Choroid plexus epithelial cell (primary cell): ENCODE data around the gene RFX7.

Experiments
- DNase-seq: peaks from one replicate; pipeline ENCODE4 v3.0.0-alpha.2; 2010; ENCODE audit warnings: low read depth
- H3K4me3 ChIP-seq: 2 replicates; pipeline ENCODE4 v1.5.1; 2011; ENCODE audit warnings: low read depth, mild to moderate bottlenecking, control low read depth, low read length, moderate library complexity
- CTCF ChIP-seq: conservative IDR thresholded peaks from 2 replicates; pipeline ENCODE4 v1.5.1; 2011; ENCODE audit warnings: low read depth, mild to moderate bottlenecking, control low read depth, inconsistent platforms, low read length, moderate library complexity

Gene RFX7

DNA sequence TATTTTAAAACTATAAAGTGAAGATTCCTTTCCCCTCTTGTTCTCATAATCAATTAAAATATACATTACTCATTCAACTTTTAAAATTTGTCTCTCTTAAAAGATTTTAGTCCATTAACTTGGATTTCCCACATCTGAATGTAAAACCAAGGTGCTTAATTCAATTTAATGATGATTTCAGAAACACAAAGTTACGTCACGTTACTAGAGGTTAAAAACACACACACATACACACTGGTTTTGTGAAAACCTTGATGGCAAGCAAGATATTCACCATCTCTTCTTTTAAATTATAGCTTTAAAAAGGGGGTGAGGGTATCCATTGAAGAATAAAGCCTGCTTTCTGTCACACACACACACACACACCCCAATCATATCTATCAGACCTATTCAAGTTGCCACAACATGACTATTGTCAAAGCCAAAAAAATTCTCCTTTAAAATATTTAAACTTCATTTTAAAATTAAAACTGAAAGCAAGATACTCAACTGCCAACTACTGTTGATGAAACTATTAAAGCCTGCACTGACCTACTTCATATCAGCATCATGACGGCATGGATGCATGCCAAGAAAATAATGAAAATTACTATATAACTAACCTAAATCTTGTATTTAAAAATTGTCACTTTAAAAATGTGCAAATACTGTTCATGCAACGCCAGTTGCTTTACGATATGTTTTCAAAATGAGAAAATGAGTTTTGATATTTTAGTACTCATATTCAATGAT is 2.1 kb downstream of the RFX7 start:
- DNase-seq: peak; percentile 28
- TF ChIP-seq CTCF: no peak
- peak overlapping the region; percentile 76 for H3K4me3 ChIP-seq

DNA sequence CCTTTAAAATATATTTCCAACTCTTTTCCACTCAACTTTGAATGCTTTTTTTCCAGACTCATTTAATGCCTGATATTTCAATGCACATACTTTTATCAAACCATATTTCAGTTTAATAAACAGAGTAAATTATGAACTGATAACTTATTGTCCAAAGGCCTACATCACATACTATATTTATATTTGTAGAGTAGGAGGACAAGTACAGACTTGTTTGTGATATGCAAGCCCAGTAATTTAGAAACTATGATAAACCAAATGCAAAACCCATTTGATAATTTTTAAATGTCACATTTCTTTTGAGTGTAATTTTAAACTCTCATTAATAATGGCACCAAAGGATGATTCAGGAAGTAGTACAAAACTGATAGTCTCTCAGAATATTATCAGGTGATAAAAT is 3.3 kb downstream of the RFX7 start:
- no peak for DNase-seq
- TF ChIP-seq CTCF: no peak
- H3K4me3 ChIP-seq: no peak overlapping the region

GRCh38 chr15:56236197-56236596 is 7.5 kb downstream of the RFX7 start:
- DNase-seq: no peak
- no peak overlapping the region for H3K4me3 ChIP-seq
- no peak for TF ChIP-seq CTCF

DNA sequence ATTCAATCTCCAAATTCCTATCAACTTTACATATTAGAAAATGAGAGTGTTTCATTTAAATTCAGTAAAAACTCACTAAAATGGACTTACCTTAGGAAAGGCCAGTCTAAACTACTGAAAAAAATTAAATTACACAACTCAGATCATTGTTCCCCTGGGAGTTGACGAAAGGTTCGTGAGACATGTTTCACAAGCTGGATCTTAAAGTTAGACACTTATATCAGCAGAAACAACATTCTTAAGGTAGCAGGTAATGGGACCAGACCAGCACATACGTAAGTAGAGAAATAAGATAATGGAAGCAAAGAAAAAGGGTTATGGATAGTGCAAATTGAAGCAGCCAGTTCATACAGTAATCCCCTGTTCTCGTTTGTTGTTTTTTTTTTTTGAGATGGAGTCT is 8.9 kb downstream of the RFX7 start:
- peak; percentile 71 for DNase-seq
- H3K4me3 ChIP-seq: no peak overlapping the region
- TF ChIP-seq CTCF: no peak

DNA sequence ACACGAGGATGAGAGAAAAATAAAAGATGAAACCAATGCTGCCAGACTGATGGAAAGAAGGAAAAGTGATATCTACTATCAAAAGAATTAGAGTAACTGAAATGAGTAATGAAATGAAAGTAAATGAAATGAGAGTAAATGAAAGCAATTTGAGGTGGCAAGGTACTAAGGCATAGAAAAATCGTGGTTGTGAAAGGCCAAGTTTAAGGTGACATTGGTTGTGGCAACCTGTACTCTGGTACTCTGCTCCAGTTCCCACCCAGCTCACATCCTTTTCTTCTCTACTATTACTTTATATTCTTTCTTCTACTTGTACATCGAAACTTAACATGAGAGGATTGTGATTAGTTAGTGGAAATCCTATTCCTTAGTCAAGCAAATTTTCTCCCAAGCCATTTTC is 10.1 kb downstream of the RFX7 start:
- no peak for TF ChIP-seq CTCF
- no peak for DNase-seq
- H3K4me3 ChIP-seq: no peak overlapping the region

DNA sequence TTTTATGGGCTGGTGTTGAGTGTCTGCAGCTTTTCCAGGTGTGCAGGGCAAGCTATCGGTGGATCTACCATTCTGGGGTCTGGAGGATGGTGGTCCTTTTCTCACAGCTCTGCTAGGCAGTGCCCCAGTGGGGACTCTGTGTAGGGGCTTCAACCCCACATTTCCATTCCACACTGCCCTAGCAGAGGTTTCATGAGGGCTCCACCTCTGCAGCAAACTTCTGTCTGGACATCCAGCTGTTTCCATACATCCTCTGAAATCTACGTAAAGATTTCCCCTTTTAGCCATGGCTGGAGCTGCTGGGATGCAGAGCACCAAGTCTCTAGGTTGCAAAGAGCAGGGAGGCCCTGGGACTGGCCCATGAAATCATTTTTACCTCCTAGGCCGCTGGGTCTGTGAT is 11.6 kb downstream of the RFX7 start:
- no peak for TF ChIP-seq CTCF
- no peak overlapping the region for H3K4me3 ChIP-seq
- DNase-seq: no peak

DNA sequence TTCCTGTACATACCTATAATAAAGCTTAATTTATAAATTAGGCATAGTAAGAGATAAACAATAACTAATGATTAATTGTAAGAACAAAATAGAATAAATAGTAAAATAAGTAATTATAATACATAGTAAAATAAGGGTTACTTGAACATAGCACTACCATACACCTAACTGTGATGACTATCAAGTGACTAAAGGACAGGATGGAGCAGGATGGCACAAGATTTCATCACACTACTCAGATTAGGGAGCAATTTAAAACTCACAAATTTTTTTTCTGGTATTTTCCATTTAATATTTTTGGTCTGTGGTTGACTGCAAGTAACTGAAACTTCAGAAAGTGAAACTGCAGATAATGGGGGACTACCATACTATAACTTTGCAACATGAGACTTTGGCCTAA is 14.8 kb downstream of the RFX7 start:
- no peak for DNase-seq
- H3K4me3 ChIP-seq: no peak overlapping the region
- TF ChIP-seq CTCF: no peak
